Astrocyte (in vitro differentiated cells and primary cell): ENCODE data around the gene LASP1.

Experiments
- EZH2 ChIP-seq: IDR thresholded peaks from 2 replicates; pipeline ENCODE4 v1.6.1; 2012; ENCODE audit warnings: mild to moderate bottlenecking, low read length, inconsistent platforms; ENCODE audit not compliant: insufficient read depth
- TF ChIP-seq, protein P1 (sequence below): IDR thresholded peaks from 2 replicates; pipeline ENCODE4 v1.5.1; 2011; ENCODE audit warnings: low read depth, mild to moderate bottlenecking, inconsistent platforms, low read length, moderate library complexity; ENCODE audit not compliant: insufficient read depth

- TF ChIP-seq, protein P1, sequence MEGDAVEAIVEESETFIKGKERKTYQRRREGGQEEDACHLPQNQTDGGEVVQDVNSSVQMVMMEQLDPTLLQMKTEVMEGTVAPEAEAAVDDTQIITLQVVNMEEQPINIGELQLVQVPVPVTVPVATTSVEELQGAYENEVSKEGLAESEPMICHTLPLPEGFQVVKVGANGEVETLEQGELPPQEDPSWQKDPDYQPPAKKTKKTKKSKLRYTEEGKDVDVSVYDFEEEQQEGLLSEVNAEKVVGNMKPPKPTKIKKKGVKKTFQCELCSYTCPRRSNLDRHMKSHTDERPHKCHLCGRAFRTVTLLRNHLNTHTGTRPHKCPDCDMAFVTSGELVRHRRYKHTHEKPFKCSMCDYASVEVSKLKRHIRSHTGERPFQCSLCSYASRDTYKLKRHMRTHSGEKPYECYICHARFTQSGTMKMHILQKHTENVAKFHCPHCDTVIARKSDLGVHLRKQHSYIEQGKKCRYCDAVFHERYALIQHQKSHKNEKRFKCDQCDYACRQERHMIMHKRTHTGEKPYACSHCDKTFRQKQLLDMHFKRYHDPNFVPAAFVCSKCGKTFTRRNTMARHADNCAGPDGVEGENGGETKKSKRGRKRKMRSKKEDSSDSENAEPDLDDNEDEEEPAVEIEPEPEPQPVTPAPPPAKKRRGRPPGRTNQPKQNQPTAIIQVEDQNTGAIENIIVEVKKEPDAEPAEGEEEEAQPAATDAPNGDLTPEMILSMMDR = no peak
- TF ChIP-seq EZH2 = no peak
These were observed 45.8 kb downstream of the LASP1 start for GRCh38 chr17:38915639-38915995.
